GM19468 (cell line): Measurements from ENCODE around the gene RSU1.

ENCODE experiments used
- ATAC-seq: cut with Tn5 transposase; IDR thresholded peaks from one replicate; pipeline ENCODE4 v1.9.1; 2021; ENCODE audit warnings: mild to moderate bottlenecking, moderate library complexity, moderate number of reproducible peaks; ENCODE audit not compliant: unreplicated experiment; ENCODE audit errors: extremely low read depth

The RSU1 gene

DNA sequence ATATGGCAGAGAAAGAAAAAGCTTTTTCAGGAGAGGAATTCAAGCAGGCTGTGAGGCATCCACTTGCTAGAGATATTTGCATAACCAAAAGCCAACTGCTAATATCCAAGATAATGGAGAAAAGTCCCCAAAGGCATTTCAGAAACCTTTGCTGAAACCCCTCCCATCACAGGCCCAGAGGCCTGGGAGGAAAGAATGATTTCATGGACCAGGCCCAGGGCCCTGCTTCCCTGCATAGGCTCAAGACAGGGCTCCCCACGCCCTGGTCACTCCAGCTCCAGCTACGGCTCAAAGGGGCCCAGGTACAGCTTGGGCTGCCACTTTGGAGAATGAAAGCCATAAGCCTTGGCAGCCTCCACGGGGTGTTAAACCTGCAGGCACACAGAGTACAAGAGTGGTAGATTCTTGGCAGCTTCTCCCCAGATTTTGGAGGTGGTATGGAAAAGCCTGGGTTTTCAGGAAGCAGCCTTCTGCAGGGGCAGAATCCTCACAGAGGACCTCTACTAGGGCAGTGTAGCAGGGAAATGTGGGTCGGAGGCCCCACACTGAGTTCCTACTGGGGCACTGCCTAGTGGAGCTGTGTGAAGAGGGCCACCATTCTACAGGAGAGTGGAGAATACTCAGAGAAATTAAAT, 5.6 kb upstream of the RSU1 start:
- no peak for ATAC-seq

DNA sequence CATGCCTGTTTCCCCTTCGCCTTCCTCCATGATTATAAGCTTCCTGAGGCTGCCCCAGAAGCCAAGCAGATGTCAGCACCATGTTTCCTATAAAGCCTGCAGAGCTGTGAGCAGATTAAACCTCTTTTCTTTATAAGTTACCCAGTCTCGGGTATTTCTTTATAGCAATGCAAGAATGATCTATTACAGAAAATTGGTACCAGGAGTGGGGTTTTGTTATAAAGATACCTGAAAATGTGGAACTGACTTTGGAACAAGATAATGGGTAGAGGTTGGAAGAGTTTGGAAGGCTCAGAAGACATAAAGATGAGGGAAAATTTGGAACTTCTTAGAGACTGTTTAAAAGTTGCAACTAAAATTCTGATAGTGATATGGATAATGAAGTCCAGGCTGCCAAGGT, 4.8 kb upstream of the RSU1 start:
- ATAC-seq = no peak

DNA sequence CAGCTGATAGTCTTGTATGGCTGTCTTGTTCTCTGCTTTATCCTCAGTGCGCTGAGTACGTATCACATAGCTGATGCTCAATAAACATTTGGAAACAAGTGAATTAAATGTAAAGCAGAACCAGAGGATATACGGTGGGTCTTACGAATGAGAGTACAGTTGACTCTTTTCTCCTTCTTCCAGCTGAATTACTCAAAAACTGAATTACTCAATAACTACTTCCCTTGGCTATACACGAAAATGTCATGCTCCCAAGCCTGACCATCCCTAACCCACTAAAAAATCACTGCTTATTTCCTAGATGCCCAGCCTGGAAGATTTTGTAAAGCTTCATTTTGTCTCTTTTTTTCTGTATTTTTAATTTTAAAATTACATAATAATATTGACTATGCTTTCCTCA, 3.2 kb upstream of the RSU1 start:
- ATAC-seq = no peak

DNA sequence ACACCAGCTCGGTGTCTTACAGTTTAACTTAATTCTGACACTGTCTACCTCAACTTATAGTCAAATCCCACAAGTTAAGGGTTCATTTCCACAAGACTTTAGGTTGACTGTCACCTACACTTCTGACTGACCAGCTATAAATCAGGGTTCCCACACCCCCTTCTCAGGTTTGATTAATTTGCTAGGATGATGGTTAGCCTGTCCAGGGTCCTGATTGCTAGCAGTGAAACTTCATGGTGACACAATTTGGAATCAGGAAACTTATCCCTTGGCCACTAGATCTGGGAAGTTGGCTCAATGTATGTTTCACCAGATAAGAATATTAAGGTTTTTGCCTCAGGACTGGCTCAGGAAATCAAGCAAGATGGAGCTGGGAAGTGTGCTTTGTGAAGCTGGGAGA, 2.8 kb upstream of the RSU1 start:
- no peak for ATAC-seq

DNA sequence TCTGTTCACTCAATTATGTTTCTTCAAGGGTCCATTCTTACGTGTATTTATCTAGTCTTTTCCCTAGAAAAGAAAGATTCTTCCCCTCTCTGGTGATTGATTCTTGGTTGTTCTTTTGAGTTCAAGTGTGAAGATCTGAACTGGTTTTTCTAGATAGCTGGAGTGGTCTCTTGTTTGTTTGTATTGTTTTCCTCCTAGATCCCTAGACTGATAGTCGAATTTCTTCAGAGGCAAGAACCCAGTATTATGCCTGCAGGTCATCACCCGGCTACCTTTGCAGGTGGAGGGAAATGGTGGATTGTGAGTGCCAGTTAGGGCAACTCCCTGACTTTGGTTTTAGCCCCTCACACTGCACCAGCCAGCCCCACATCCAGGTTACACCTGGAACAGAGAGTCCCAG, 2.2 kb upstream of the RSU1 start:
- ATAC-seq = no peak

DNA sequence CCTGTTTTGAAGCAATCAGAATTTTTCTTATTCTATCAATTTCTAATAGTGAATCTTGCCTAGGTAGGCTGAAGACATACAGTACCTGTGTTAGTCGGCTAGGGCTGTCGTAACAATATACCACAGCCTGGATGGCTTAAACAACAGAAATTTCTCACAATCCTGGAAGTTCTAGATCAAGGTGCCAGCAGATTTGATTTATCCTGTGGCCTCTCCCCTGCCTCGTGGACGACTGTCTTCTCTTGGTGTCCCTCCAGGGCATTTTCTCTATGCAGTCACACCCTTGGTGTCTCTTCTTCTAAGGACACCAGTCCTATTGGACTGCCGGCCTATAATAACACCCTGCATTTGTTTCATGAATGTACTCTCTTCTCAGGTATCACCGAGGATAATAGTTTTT, 1.8 kb upstream of the RSU1 start:
- ATAC-seq = no peak

DNA sequence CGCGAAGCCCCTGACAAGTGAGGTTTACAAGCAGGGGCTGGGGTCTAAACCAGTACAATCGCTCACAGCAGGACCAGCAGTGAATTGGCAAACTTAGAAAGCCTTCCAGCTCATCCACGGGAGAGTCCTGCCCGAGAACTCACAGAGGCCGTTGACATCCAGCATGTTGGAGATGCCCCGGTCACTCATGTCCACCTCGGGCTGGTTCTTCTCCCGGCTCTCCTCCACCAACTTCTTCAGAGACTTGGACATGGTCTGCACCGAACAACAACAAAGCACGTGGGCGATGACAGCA, 447 bp downstream of the RSU1 start:
- ATAC-seq = no peak

DNA sequence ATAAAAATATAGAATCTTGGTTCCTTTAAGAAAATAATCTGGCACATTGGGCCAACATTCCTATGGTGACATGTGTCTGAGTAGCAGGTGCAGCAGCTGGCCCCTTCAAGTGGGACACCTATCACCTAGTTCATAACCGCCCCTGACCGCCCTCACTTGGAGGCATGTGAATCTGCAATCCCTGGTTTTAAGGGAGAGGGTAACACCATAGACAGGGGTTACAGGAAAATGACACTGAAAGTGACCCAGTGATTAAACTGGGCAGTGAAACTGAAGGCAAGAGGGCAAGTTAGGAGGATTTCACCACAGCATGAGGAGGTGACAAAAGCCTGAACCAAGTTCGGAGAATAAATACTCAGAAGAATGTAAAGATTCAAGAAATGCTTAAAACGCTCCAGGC, 1.1 kb downstream of the RSU1 start:
- no peak for ATAC-seq

DNA sequence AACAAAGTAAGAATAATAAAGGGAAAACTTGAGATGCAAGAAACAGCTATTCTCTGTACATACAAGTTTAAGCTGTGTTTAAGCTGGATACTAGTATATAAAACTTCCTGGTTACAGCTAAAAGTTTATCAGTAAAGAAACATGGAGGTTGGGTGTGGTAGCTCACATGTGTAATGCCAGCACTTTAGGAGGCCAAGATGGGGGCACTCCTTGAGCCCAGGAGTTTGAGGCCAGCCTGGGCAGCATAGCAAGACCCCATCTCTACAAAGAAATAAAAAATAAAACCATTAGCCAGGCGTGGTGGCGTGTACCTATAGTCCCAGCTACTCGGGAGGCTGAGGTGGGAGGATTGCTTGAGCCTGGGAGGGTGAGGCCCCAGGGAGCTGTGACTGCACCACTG, 3.2 kb downstream of the RSU1 start:
- ATAC-seq = no peak

DNA sequence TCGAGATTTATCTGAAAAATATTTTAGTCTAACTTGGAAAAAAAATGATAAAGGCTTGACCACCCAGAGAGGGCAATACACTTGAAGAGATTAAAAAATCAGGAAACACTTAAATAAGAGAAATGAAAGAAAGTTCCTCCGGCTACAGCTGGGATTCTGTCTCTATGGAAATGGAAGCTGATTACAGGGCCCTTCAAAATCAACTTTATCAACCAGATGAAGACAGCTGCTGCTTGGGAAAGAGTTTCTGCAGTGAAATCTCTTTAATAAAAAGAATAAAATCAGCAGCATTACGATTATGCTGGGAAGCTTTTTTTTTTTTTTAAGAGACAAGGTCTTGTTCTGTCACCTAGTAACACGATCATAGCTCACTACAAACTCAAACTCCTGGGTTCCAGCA, 4.5 kb downstream of the RSU1 start:
- ATAC-seq = no peak

DNA sequence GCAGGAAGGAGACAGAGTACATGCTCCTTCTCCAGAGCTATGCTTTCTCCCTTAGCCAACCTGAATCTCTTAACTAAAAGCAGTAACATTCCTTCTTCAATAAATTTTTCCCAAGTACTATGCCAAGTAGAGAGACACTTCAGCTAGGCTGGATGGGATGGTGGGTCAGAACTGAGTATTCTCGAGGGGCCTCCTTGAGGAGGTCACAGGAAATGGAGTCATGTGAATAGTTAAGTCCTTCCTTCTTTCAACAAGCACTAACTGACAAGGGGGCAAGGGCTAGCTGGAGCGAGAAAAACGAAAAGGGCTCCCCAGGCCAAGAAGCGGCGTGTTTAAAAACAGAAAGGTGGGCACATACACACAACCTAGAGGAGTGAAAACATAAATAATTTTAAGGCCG, 5.5 kb downstream of the RSU1 start:
- no peak for ATAC-seq

DNA sequence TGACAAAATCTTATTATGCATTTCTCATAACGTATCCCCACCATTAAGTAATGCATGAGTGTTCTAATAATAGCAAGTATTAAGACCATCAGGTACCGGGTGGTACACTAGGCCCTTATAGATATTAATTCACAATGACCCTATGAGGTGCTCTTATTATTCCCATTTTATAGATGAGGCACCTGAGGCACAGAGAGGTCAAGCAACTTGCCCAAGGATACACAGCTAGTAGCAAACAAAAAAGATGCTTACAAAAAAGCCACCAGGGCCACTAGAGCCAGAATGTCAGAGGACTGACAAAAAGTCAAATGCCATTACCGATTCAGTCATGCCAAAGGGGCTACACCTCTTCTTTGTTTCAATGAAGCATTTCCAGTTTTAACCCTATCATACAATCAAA, 5.9 kb downstream of the RSU1 start:
- no peak for ATAC-seq

DNA sequence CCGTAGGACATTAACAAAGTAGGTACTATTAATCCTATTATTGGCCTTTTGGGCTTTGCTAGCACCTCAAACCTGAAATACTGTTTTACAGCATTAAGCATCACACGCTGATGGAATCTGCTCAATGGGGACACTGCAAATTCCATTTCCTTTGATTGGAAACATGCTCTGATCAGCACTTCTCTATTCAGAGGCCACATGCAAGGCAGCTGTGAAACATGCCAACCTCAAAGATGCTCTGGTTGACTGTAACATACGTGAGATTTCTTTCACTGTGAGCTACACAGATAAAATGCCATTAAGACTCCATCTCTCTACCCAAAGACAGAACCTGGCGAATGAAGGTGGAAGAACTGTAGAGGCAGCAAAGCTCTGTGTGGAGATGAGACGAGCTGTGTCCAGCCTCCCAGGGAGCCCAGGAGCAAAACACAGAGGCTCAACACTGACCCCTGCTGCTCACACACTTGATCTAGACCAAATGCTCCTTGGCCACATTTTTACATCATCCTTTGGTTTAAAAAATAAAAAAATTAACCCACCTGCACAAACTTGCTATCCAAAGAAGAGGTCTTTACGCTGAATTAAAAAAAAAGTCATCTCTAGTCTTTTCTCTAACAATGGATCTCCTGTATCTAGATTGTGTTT, 8.0 kb downstream of the RSU1 start:
- peak; percentile 31 for ATAC-seq

DNA sequence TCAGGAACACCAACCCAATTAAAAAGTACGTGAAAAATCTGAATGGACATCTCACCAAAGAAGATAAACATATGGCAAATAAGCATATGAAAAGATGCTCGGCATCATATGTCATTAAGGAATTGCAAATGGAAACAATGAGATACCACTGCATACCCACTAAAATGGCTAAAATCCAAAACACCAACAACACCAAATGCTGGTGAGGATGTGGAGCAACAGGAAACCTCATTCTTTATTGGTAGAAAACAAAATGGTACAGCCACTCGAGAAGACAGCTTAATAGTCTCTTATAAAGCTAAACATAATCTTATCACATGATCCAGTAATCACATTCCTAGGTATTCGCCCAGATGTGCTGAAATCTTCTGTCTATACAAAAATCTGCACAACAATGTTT, 13.1 kb downstream of the RSU1 start:
- no peak for ATAC-seq

DNA sequence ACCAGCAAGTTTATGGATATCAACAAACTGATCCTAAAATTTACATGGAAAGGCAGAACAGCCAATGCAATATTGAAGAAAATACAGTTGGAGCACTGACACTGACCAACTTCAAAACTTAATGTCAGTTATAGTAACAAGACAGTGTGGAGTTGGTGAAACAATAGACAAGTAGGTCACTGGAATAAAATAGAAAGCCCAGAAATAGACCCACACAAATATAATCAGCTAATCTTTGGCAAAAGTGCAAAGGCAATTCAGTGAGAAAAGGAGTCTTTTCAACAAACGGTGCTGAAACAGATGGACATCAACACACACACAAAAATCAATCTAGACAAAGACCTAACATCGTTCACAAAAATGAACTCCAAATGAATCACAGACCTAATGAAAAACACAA, 13.8 kb downstream of the RSU1 start:
- no peak for ATAC-seq

DNA sequence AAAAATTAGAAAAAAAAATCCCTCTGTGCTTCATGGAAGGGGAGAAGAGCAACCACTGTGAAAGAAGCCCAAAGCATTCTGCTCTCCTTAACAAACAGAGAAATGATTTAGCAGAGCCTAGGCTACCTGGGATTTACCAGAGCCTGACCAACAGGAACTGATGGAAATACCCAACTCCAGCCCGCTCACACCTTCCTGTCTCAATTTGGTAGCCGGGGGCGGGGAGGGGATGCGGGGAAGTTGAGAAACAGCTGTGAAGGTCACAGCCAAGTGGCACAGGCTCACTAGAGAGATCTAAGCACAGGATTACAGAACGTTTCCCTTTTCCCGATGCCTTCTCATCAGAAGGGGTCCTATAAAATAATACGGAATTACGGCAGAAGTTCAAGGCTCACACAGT, 17.6 kb downstream of the RSU1 start:
- peak; percentile 35 for ATAC-seq

DNA sequence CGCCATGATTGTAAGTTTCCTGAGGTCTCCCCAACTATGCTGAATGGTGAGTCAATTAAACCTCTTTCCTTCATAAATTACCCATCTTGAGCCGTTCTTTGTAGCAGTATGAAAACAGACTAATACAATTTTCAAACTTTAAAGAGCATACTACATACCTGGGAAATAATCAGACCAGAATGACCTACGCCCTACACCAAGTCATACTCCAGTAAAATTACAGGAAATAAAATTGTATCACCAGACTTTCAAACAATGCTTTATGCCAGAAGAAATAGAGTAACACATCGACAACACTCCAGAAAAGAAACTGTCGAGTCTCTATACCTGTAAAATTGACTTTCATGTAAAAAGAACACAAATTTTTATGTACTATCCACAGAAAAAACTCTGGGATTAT, 18.7 kb downstream of the RSU1 start:
- ATAC-seq = no peak

DNA sequence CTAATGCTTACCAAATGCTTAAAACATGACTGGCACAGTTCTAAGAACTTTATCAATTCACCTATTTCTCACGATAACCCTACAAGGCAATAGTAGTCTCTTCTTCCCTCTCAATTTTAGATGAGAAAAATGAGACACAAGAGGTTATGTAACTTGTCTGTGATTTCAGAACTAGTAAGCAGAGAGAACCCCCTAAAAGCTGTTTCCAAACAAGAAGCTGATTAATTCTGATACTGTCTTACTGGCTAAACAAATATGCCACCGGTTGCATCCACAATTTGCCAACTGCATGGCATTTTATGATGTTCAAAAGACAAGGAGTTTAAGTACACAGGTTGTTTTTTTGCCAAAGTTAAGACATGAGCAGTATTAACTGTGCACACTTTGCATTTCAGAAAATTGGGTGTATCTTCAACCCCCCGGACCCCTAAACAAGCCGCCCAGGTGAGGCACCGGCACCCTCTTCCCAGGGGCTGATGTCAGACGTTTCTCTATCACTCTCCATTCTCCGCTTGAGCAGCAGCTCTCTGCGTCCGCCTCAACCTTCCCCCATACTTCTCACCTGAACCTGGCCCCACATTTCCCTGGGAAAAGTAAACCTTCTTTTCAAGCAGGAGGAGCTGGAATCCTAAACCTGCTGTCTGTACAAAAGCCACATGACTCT, 21.7 kb downstream of the RSU1 start:
- no peak for ATAC-seq

DNA sequence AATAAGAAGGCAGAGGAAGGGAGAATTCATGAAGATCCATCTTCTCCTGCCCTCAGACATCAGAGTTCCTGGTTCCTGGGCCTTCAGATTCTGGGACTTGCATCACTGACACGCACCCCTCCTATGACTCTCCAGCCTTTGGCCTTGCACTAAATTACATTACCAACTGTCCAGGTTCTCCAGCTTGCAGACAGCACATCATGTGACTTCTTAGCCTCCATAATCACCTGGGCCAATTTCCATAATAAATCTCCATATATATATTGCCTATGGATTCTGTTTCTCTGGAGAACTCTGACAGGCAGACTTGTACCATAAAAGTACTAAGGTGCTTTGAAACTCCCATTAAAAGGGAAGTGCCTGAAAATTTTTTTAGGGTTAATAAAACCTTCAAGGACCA, 23.2 kb downstream of the RSU1 start:
- ATAC-seq = no peak

DNA sequence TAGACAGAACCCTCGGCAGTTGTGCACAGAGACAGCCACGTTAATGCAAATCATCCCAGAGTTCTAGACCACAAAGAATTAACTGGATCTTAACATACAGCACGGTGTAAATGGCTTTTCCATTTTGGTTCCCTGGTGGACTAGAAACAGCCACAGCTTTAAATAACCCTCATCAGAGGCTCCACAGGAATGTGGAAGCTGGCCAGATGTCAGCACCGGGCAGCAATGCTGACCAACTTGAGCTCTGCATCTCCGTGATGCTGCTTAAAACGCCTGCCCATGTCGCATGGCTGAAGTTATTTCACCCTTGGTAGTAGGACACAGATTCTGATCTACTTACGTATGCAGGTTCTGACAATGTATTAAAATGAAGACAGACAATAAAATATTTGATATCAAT, 24.5 kb downstream of the RSU1 start:
- ATAC-seq = no peak

DNA sequence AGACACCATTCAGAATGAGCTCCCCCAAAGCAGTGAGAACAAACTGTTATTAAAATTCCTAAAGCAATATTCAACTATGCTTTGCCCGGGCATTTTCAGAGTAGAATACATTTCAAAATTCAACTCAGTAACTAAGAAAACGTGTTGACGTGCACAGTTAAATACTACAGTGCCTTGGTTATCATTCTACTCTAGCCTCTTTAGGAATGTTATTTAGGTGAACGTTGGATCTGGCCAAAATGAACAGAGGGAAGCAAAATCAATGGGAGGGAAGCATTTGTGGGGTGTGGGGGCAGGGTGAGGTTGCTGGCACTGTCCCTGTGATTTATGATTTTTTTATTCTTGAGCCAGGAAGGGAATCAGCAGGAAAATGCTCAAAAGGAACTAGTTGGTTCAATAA, 27.5 kb downstream of the RSU1 start:
- ATAC-seq = no peak

DNA sequence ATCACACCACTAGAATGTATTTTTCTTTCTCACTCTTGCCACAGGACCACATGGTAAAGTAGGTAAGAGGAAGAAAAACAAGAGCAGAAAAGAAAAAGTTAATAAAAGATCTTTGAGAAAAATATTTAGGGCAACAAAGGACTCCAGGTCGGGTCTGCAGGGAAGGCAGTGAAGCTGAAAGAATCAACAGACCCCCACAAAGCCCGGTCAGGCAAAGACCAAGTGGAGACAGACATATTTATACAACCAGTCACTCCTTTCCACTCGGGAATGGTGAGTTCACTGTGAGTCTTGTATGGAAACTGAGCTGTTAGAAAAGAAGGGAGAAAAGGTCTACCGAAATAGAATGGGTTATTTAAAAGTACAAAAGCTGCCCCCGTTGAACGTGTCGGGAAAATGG, 28.0 kb downstream of the RSU1 start:
- ATAC-seq = no peak
